ENCODE measurements around the gene PLEKHG3. TPM values are rescaled to one million over a fixed set of nuclear protein-coding genes. Genes with fewer than 3 reads are reported as not detected.

The PLEKHG3 gene
- total and polyA plus RNA-seq, 2 of the 4 experiments (the other 2 are of a cell fraction): 8.2 to 8.4 TPM

DNA sequence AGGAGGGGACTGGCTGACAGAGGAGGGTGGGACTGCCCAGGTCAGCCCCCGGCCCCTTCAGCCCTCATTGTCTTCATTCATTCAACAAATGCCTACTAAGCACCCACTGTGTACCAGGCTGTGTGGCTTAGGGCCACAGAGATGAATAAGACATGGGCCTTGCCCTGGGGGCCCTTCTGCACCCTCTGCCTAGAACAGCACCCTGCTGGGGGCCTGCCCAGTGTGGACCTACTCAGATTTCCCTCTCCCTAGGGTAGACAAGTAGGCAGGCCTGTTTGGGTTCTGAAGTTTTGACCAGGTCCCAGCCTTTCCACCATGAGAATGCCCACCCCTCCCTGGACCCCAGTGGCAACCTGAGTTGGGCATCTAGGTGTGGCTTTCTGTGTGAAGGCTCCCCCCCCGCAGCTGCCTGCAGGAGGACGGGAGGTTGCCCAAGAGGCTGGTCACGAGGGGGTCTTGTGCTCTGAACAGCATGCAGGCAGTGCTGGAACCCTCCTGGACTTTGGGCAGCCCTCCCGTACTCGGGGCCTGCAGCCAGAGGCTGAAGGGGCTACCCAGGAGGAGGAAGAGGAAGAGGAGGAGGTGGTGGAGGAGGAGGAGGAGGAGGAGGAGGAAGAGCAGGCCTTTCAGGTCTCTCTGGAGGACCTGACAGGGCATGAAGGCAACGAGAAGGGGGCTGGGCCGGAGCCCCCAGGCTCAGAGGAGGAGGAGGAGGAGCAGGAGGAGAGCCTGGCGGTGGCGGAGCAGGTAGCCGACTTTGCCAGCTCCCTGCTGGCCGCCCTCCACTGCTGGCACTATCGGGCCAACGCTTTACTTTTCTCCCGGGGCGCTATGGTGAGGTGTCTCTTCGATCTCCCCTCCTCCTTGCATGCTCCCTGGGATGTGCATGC, 33.4 kb downstream of the PLEKHG3 start:
- H2BK20ac ChIP-seq (ENCODE audit: low read depth, low read length): no peak overlapping the region
- H4K91ac ChIP-seq (ENCODE audit: insufficient read depth, low read depth, low read length): no peak overlapping the region
- H3K9me1 ChIP-seq (ENCODE audit: insufficient read depth, low read length): peaks cover 6% of the 10 kb centered on the region; the same call in 1 of the 2 replicates
- no peak overlapping the region for H3K4ac ChIP-seq (ENCODE audit: low read depth, low read length)
- POLR2A ChIA-PET (ENCODE audit: unreplicated experiment): interaction anchor here (0.6 kb wide), 1 partner anchor 232 kb away, joined by 4 read pairs; no protein-coding TSS in a partner anchor
- H3K9ac ChIP-seq (ENCODE audit: low read depth, low read length): no peak overlapping the region
- no peak overlapping the region for H2BK5ac ChIP-seq (ENCODE audit: low read depth, low read length, poor library complexity, severe bottlenecking)
- no peaks in the 10 kb centered on the region for H3K27me3 ChIP-seq (ENCODE audit: control insufficient read depth, insufficient read depth, low read length)
- no peak for ATAC-seq (ENCODE audit: low read depth)
- no peak overlapping the region for H3K23ac ChIP-seq (ENCODE audit: low read depth, low read length)
- intact Hi-C loops (cut with micrococcal nuclease): no loop called here
- H4K8ac ChIP-seq (ENCODE audit: low read depth in 2 of 2, low read length in 2 of 2): no peak overlapping the region
- no peaks in the 10 kb centered on the region for H3K79me1 ChIP-seq (ENCODE audit: low read depth in 1 of 2, low read length in 2 of 2)
- TF ChIP-seq CHD1 (IDR thresholded peaks at IDR 0.05; ENCODE audit: low read depth, low read length): no peak
- no peak for TF ChIP-seq NFE2L2 (IDR thresholded peaks at IDR 0.05; ENCODE audit: low read depth, low read length)
- TF ChIP-seq POLR2A (IDR thresholded peaks at IDR 0.05; ENCODE audit: low read depth, low read length): no peak
- no peak for TF ChIP-seq FOS (IDR thresholded peaks at IDR 0.05; ENCODE audit: low read depth, low read length)
- TF ChIP-seq, protein P1, sequence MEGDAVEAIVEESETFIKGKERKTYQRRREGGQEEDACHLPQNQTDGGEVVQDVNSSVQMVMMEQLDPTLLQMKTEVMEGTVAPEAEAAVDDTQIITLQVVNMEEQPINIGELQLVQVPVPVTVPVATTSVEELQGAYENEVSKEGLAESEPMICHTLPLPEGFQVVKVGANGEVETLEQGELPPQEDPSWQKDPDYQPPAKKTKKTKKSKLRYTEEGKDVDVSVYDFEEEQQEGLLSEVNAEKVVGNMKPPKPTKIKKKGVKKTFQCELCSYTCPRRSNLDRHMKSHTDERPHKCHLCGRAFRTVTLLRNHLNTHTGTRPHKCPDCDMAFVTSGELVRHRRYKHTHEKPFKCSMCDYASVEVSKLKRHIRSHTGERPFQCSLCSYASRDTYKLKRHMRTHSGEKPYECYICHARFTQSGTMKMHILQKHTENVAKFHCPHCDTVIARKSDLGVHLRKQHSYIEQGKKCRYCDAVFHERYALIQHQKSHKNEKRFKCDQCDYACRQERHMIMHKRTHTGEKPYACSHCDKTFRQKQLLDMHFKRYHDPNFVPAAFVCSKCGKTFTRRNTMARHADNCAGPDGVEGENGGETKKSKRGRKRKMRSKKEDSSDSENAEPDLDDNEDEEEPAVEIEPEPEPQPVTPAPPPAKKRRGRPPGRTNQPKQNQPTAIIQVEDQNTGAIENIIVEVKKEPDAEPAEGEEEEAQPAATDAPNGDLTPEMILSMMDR (conservative IDR thresholded peaks at IDR 0.05; ENCODE audit: low read depth, low read length): no peak
- TF ChIP-seq RCOR1 (IDR thresholded peaks at IDR 0.05; ENCODE audit: insufficient replicate concordance, low read length): no peak
- no peak for TF ChIP-seq MAZ (IDR thresholded peaks at IDR 0.05; ENCODE audit: borderline replicate concordance, low read depth, low read length)
- TF ChIP-seq MXI1 (IDR thresholded peaks at IDR 0.05; ENCODE audit: borderline replicate concordance, low read depth, low read length): no peak
- TF ChIP-seq ELK1 (IDR thresholded peaks at IDR 0.05; ENCODE audit: borderline replicate concordance, low read depth, low read length): no peak
- TF ChIP-seq RAD21 (IDR thresholded peaks at IDR 0.05; ENCODE audit: low read length): no peak
- TF ChIP-seq RFX5 (IDR thresholded peaks at IDR 0.05; ENCODE audit: low read depth, low read length): no peak
- TF ChIP-seq, protein P2, sequence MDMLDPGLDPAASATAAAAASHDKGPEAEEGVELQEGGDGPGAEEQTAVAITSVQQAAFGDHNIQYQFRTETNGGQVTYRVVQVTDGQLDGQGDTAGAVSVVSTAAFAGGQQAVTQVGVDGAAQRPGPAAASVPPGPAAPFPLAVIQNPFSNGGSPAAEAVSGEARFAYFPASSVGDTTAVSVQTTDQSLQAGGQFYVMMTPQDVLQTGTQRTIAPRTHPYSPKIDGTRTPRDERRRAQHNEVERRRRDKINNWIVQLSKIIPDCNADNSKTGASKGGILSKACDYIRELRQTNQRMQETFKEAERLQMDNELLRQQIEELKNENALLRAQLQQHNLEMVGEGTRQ (IDR thresholded peaks at IDR 0.05; ENCODE audit: low read depth, low read length): no peak
- BruUV-seq (replicated peaks): no TSS peak
- no peak overlapping the region for H3K56ac ChIP-seq (ENCODE audit: extremely low read depth, insufficient read depth, low read length)
- no peak overlapping the region for H3K14ac ChIP-seq (replicated peaks; ENCODE audit: low read depth, low read length)
- no peak overlapping the region for H2AFZ ChIP-seq (replicated peaks; ENCODE audit: low read length, poor library complexity)
- 100% methylated on average over 1 of the region's 17 CpGs; no CpG with 5 or more reads in 1 of the 2 experiments for WGBS, 2 experiments (ENCODE audit: extremely low coverage in 2 of 2, insufficient read length in 1 of 2)
- H2AK5ac ChIP-seq (ENCODE audit: low read depth, low read length): no peak overlapping the region
- H4K5ac ChIP-seq (ENCODE audit: low read depth, low read length): no peak overlapping the region
- no peak overlapping the region for H2BK120ac ChIP-seq (ENCODE audit: low read depth, low read length)
- H3K4me1 ChIP-seq (ENCODE audit: control insufficient read depth, insufficient read depth, low read length): no peaks in the 10 kb centered on the region
- no peak for DNase-seq
- CTCF ChIA-PET: interaction anchor here (1.5 kb wide), 1 partner anchor 20 kb away, joined by 5 read pairs; no protein-coding TSS in a partner anchor
- peaks cover 26% of the 10 kb centered on the region for H3K36me3 ChIP-seq (ENCODE audit: control insufficient read depth, insufficient read depth, low read length)
- no peak overlapping the region for H3K27ac ChIP-seq (ENCODE audit: insufficient read depth, low read length)
- in situ Hi-C loops (cut with MboI; ENCODE audit: low sequenced_read_pairs): no loop called here
- no peaks in the 10 kb centered on the region for H3K9me3 ChIP-seq (ENCODE audit: control insufficient read depth, insufficient read depth, low read length)
- H3K4me3 ChIP-seq (ENCODE audit: insufficient read depth, low read depth, low read length): no peak overlapping the region
- H2BK15ac ChIP-seq (ENCODE audit: low read depth, low read length): no peak overlapping the region
- H3K4me2 ChIP-seq (ENCODE audit: low read depth, low read length): no peak overlapping the region
- no peaks in the 10 kb centered on the region for H4K20me1 ChIP-seq (ENCODE audit: insufficient read depth, low read length)
- no peak overlapping the region for H2AK9ac ChIP-seq (replicated peaks; ENCODE audit: low read depth, low read length, poor library complexity)
- H3K18ac ChIP-seq (ENCODE audit: low read depth, low read length): no peak overlapping the region
- dilution Hi-C loops (cut with HindIII; ENCODE audit: low sequenced_read_pairs, unreplicated experiment): no loop called here
